ENCODE data around the gene HSF4.
A peak's percentile ranks its signal among the peaks of the same experiment; 100 is the strongest.

The HSF4 gene

DNA sequence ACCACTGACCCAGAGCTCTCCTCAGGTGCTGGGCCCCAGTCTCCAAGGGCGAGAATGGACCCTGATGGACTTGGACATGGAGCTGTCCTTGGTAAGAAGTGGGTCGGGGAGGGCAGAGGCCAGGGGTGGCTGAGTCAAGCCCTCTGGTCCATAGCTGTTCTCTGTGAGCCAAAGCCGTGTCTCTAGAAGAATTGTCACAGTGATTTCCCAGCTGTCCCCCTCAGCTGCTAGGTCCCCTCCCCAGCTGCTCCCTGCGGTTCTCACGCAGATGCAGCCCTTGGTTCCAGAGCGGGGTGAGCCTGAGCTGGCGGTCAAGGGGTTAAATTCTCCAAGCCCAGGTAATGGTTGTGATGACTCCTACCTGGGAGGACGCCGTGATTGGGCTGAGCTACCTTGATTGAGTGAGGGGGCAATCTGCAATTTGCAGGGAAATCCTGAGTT lies 4.5 kb downstream of the HSF4 start:
- DNase-seq = no peak

DNA sequence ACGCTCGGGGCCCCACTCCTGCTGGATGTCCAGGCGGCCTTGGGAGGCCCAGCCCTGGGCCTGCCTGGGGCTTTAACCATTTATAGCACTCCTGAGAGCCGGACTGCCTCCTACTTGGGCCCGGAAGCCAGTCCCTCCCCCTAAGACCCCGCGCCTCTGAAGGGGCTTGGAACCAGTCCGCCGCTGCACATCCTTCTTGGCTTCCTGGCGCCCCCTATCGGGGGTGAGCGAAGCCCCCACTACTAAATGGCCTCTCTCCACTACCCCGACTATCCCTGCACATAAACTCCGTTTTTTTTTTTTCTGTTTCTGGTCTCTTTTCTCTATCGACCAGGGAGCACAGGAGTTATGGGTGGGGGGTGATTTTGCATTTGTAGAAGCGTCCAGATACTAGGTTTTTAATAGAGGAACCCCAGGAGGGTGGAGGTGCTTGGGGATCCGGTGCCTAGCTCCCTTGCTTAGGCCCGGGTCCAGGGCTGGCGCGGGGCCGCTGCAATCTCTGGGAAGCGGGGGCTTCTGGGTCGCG lies 5.2 kb downstream of the HSF4 start:
- DNase-seq = no peak

DNA sequence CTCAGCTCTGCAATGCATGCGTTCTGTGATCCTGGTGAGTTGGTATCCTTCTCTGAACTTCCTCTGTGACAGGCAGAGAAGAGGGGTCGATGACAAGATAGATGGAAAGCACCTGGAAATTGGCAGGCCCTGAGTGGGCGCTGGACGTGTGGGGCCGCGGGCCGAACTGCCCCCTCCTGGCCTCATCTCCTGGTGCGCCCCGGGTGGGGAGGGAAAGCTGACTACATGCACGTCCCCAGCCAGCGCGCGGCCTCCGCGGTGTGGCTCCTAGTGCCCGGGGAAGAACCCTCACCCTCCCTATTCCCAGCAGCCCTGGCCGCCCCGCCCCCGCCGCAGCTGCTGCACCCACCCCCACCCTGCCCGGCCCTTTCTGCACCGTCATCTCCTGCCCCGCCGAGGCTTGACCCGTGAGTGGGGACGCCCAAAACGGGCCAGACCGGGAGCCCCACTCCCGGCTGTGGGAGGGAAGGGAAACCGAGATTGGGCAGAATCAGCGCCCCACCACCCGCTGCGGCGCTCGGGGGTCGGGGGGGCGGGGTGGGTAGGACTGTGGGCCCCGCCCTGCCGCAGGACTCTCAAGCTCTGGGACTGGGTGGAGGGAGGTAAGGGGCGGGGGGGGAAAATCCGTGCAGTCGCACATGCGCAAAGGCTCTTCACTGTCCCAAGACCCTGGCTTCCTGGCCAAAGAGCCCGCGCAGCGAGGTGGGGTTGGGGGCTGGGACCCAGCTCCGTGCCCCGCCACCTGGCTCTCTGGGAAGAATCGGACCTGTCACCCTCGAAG lies 5.8 kb downstream of the HSF4 start, which contains the start of gene NOL3:
Gene NOL3 (plus strand): TSS at position 371 of the 781 bp plus-strand sequence.
- no peak for DNase-seq

DNA sequence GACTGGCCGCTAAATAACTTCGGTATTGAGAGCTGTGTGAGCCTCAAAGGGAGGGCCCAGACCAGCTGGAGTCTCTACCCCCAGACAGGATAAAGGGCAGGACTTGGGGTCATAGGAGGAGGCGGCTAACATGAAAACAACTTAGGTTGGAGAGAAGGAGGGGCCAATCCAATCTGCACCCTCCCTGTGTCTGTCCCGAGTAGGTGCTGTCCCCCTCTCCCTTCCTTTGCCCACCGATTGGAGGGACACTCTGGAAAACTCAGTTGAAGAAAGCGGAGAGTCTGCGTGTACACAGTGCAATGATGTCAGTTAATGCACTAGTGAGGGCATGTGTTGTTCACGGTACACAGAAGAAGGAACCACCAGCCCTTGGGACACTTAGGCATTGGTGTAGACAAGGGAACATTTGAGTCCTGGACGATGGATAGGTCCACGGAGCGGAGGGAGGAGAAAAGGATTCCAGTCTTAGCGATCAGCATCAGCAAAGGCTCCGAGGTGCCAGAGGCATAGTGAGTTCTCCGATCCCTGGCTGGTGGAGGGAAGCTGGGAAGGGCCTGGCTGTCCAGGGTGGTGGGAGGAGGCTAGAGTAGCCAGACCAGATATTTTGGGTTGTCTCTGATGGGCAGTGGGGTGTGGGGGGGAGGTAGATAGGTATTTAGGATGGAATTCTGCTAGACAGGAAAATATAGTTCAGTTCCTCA lies 6.6 kb downstream of the HSF4 start:
- DNase-seq = no peak

DNA sequence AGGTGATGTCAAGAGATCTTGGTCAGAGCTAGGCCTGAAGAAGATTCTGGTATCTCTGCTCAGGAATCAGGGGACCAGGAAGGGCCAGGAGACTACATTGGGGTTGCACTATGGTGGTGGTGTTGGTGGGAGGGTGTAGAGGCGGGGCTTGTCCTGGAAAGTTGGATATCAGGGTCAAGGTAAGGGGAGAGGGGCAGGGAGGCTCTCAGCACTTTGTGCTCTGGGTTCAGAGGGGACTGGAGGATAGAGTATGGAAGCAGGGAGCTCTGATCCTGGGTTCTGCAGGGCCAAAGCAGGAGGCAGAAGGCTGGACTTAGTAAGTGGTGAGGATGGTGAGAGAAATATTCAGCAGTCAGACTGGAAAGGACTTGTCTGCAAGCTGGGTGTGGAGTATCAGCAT lies 8.8 kb downstream of the HSF4 start:
- no peak for DNase-seq

DNA sequence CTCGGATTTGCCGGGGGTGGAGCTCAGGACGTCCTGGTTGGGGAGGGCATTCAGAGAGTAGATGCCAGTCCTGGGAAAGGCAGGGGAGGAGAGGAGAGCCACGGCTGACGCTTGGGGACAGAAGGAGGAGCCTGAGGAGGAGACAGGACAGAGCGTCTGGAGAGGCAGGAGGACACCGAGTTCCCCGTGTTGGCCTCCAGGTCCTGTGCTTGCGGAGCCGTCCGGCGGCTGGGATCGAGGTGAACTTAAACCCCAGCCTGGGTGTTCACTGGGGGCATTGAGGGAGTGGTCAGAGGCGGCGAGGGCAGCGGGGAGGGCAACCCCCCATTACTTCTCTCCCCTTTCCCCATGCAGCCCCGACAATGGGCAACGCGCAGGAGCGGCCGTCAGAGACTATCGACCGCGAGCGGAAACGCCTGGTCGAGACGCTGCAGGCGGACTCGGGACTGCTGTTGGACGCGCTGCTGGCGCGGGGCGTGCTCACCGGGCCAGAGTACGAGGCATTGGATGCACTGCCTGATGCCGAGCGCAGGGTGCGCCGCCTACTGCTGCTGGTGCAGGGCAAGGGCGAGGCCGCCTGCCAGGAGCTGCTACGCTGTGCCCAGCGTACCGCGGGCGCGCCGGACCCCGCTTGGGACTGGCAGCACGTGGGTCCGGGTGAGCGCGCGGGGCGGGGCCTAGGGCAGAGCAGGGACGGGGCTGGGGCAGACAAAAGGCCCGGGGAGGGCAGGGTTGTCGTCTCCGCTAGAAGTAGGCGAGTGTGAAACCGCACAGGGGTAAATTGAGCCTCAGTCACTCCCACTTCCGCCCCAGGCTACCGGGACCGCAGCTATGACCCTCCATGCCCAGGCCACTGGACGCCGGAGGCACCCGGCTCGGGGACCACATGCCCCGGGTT lies 9.5 kb downstream of the HSF4 start:
- DNase-seq = peak; percentile 71 to 80

DNA sequence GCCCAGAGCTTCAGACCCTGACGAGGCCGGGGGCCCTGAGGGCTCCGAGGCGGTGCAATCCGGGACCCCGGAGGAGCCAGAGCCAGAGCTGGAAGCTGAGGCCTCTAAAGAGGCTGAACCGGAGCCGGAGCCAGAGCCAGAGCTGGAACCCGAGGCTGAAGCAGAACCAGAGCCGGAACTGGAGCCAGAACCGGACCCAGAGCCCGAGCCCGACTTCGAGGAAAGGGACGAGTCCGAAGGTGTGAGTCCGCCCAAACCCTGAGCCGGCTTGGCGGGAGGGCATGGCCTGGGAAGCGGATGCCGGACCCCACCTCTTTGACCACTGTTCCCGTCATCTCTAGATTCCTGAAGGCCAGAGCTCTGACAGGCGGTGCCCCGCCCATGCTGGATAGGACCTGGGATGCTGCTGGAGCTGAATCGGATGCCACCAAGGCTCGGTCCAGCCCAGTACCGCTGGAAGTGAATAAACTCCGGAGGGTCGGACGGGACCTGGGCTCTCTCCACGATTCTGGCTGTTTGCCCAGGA lies 10.2 kb downstream of the HSF4 start:
- DNase-seq = no peak

DNA sequence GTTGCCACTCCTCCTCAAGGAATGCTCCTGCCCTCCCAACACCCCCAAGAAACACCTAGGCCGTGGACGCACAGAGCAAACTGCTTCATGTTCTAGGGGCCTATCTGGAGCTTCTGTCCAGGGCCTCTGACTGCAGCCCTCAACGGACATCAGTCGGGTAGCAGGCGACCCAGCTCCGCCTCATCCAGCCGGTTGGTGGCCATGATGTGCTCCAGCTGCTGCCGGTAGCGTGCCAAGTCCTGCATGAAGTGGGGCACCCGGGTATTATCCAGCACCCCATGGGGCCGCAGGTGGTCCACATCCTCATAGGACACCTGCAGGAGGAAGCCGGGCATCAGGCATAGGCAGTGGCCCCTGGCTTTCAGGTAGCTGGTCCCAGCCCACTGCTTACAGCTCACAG lies 12.1 kb downstream of the HSF4 start:
- no peak for DNase-seq

DNA sequence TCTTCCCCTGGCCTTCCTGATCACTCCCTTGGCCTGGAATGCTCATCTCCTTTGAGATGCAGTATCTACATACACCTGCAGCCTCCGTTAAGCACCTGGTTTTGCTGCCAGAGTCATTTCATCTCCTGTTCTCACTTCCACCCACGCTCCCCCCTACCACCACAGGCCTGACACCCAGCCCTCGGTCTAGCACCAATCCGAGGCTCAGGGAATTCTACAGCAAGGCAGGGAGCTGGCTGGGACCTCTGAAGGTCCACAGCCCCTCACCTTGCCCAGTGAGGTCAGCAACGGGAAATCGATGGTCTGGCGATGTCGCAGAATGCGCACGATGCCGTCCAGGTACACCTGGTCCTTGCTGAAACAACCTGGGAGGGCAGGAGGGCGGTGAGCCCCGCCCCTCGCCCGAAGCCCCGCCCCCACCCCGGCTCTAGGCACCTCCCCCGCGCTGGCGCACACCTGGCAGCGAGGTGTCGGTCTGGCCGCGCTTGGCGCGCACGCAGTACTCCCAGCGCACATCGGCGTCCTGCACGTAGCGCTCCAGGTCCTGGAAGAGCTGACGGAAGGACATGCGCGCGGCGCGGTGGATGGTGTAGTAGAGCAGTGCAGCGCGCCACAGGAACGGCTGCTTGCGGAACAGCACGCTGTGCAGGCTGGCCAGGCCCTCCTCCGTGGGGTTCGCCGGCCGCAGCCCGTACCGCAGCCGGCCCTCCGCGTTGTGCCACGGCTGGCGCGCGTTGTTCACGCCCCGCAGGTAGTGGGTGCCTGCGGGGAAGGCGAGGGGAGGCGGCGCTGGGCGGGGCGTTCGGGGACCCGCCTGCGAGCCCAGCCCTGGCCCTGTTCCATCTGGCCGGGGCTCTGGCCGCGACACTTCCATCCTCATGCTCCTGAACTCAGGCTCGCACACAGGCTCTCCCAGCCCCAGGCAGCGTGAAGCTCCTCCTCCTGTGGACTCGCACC lies 13.5 kb downstream of the HSF4 start:
- no peak for DNase-seq

DNA sequence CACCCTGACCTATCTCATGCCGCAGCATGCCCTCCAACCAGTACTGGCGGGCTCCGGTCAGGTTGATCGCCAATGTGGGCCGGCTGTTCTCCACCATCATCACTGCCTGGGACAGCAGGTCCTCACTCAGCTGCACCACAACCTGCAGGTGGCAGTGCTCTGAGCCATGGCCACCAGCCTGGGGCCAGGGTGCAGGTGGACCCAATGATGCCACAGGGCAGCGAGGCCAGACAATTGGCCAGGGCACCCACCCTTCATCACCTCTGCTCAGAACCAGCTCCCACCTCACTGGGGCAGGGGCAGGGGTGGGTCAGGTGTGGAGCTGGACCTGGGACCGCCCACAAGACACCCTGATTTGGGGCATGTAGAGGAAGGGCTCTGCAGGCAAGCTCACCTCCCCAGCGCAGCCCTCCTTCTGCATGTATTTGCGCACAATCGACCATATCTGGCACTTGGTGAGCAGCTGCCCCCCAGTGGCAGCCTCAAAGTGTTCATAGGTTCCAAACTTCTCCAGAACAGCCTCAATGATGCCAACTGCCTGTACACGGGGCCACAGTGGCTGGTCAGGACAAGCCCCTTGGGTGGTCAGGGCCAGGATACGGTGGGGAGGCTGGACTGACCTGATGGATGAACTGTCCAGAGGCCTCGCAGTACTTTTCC lies 15.0 kb downstream of the HSF4 start:
- DNase-seq = no peak

DNA sequence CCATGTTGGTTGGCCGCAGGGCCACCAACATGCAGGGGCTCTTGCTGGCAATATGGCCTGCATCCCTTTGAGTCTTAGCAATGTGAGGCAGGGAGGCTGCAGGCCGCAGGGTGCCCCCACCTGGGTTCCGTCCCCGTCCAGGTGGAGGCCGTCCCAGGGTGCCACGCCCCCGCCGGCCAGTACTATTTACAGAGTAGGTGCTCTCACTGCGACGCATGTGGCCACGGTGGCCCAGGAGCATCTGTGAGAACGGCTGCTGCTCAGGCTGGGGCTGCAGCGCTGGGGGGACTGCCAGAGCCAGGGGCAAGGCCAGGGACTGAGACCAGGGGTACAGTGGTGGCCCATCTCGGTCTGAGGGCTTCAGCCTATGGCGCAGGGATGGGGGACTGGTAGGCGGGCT lies 15.6 kb downstream of the HSF4 start:
- no peak for DNase-seq

DNA sequence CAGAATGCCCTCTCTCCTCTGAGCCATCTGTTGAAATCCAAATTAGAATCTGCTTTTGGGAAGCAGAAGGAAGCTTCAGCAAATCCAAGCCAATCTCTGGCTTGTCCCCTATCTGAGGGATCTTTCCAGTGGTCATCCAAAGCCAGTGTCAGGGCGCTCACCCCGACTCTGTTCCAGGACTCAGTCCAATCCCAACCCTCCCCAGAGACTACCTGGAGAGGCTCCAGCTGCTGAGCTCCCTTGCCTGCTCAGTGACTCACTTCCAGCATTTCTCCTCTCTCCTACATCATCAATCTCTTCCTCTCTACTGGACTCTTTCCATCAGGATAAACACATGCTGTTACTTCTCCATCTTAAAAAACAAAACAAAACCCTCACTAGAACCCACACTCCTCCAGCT lies 16.8 kb downstream of the HSF4 start:
- DNase-seq = no peak

DNA sequence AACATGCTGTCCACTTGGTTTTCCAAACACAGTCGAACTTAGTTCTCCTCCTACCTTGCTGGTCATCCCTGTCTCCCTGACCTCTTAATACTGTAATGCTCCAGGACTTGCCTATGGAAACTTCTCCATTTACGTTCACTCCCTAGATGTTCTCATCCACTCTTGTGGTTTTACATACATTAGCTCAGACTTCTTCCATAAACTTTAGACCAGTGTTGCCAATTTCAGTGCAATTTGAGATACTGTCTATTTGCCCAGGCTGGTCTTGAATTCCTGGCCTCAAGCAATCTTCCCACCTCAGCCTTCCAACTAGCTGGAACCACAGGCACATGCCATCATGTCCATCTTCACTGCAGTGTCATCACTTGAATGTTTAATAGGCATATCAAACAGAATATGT lies 17.7 kb downstream of the HSF4 start:
- no peak for DNase-seq

DNA sequence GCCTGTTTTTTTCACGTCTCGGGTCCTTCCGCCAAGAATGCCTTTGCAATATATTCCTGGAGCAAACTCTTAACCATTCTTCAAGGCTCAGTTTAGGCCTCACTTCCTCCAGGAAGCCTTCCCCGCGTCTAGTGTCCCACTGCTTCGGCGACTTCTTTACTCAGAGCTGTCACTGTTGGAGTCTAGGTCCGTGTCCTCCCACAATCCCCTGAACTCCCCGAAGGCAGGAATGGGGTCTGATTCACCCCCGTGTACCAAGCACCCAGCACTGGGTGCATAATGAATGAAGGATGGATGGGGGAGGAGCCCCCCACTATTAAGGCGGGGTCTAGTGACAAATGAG lies 18.7 kb downstream of the HSF4 start:
- DNase-seq = no peak

DNA sequence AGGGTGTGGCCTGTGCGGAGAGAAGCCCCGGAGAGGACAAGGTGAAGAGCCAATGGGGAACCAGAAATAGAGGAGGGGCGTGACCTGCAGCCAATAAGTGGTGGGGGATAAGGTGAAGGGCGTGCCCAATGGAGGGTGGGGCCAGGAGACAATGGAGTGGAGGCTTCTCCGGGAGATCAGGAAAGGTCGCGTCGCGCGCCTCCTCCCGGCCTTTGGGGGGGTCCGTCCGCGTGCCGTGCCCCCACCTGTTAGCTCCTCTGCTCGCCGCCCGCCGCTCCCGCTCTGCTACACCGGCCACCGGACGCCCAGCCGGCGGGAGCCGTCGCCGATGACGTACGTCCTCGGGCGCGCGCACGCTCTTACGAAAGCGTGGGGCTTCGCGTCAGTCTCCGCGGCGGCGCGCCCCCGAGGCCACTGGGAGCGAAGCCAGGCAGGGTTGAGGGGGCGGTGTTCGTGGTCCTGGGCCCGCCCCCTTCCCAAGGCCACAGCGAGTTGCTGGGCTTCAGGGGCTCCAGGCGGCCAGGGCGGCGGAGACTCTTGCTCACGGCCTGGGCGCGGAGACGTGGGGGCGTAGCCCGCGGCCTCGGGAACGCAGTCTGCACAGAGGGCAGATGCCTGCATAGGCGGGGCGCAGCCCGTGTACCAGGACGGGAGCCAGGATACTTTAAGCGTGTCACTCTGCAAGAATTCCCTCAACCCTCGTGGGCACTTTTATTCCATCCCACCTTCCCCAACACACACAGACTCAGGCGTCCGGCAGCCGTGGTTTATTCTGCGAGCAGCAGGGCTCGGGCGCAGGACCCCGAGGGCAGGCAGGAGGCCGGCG lies 19.3 kb downstream of the HSF4 start, which contains the start of gene MATCAP1:
Gene MATCAP1 (minus strand): TSS at position 337 of the 826 bp plus-strand sequence. CDS start 3,353 bp downstream, outside the sequence.
- peak; percentile 87 to 99 for DNase-seq

DNA sequence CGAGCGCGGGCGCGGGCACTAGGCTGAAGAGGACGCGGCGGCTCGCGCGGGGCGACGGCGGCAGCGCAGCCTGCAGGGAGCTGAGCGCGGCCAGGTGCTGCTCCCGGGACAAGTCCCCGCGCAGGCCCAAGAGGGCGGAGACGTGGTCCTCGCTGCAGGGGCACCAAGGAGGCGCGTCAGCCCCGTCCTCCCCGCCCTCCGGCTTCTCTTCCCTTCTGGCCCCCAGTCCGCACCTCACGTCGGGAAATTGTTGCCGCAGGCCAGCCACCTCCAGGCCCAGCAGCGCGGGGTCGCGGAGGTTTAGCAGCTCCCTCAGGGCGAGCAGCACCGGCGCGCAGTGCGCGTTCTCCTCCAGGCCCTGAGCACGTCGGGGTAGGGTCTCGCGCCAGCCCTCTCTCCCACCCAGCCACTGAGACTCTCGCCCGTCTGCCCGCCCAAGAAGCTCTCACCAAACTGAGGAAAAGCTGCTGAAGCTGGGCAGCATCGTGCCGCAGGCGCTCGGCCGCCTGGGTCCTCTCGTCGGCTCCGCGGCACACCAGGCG lies 20.0 kb downstream of the HSF4 start:
- no peak for DNase-seq

DNA sequence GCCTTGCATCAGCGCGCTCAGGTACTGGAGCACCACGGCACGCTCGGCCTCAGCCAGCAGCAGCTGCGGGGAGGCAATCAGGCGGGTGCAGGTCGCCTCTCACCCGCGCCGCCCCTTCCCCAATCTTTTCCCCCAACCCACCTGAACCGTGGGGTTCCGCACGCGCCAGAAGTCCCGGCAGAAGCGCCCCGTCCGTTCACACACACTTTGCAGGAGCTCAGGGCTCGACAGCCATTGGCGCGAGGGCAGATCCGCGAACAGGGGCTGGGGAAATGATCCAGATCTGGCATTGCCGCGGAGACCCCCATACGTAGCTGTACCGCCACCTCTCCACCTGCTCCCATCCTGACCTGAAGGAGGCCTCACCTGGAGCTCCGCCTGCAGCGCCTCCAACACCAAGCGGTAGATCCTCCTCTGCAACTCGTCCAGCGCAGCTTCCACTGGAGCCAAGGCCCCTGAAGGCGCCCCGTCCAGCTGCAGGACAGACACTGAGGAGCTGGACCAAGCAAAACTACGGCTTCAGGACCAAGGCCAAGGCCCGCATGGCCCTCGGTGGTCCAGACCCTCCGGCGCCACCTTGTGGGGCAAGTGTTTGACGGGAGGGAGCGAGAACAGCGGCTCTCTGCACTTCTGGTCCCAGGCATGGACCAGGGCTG lies 20.6 kb downstream of the HSF4 start:
- DNase-seq = peak in 1 of 2 experiments; percentile 63

DNA sequence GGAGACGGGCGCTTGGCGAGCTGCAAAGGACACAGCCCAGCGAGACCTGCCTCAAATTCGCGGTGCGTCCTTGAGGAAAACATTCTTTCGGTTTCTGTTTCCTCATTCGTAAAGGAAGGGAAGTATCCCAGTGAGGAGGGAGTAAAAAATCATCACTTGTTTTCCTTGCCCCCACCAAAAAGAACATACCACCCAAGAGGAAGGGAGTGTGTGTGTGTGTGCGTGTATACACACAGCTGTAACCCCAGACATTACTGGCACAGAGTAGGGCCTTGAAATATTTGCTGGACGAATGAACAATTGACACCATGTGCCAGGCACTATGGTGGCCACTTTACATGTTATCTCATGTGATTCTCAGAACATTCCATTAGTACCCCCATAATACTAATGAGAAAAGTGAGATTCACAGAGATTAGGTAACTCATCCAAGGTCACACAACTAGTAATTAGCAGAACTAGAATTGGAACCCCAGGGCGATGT lies 21.1 kb downstream of the HSF4 start:
- no peak for DNase-seq

DNA sequence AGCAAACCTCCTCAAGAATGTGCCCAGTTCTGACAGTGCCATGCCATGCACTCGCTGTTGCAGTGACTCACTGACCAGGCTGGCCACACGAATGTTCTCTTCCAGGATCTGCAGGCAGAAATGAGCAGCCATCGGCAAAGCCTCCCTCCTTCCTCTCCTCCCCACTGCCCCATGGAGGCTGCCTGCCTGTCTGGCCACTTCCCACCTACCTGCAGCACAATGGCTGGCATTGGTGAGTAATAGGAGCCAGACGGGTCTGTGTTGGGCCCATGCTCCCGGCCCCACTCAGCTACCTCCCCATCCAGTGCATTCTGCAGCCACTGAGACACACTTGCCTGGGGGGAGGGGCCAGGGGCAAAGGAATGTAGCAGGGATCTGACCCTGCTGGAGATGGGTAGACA lies 22.0 kb downstream of the HSF4 start:
- DNase-seq = no peak
